ENCODE data around the gene ZNF536.
"Not testable (repeated sequence)": the region's sequence is repeated elsewhere in the genome, so short reads cannot be mapped to it uniquely, and the experiment has no call there.

The ZNF536 gene

DNA sequence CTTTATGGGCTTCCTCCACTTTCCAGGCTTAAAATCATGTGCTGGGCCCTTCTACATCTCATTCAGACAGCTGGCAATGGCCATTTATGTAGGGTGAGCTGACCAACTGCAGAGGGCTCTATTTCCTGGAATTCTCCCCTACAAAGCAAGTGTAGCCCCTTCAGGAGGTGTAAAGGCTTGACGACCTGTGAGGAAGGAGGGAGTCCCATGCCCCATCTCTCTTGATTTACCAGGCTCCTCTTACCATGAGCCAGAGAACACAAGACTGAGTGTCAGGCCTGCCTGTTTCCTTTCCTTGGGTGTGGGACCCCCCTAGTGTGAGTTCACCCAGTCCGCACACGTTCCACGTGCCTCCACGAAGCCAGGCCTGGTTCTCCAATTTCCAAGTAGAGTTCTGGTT lies 16.6 kb downstream of the ZNF536 start:
- no peak for DNase-seq (ENCODE audit: low read depth)

DNA sequence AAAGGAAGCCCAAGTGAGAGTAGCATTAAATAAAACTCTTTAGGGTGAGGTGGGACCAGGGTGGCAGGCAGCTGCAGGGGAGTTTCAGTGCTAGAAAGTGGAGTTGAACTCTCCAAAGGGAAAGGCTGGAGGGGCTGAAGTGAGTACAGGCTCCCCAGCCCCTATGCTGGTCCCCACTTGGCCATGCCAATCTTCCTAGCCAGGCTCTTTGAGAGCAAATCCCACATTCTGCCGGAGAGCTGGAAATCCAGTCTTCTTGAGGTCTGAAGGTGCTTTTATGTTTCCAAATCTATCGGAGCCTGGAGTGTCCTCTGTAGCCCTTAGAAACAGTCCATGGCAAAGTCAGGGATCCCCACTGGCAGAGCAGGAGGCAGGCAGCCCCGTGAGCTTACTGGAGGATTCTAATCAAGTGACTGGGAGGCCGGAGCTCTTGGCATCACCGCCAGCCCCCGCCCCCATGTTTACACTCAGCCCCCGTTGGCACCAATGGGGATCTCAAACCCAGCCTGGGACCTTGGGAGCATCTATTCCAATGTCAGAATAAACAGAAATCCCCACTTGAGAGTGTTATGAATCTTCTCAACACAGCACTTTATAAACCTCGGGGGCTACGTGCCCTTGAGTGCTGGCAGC lies 18.3 kb downstream of the ZNF536 start:
- DNase-seq (ENCODE audit: low read depth): no peak

DNA sequence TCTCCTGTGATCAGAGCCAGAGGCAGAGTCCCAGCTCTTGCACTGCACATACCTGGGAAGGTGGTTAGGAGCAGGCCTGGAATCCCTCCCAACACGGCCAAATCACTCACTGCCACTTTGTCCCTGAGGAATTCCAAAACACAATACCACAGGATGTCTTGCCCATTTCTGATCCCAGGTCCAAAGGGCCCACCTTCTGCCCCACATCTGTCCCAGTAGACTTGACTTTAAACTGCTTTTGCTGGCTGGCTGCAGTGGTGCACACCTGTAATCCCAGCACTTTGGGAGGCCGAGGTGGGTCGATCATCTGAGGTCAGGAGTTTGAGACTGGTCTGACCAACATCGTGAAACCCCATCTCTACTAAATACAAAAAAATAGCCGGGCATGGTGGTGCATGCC lies 18.9 kb downstream of the ZNF536 start:
- DNase-seq (ENCODE audit: low read depth): no peak

DNA sequence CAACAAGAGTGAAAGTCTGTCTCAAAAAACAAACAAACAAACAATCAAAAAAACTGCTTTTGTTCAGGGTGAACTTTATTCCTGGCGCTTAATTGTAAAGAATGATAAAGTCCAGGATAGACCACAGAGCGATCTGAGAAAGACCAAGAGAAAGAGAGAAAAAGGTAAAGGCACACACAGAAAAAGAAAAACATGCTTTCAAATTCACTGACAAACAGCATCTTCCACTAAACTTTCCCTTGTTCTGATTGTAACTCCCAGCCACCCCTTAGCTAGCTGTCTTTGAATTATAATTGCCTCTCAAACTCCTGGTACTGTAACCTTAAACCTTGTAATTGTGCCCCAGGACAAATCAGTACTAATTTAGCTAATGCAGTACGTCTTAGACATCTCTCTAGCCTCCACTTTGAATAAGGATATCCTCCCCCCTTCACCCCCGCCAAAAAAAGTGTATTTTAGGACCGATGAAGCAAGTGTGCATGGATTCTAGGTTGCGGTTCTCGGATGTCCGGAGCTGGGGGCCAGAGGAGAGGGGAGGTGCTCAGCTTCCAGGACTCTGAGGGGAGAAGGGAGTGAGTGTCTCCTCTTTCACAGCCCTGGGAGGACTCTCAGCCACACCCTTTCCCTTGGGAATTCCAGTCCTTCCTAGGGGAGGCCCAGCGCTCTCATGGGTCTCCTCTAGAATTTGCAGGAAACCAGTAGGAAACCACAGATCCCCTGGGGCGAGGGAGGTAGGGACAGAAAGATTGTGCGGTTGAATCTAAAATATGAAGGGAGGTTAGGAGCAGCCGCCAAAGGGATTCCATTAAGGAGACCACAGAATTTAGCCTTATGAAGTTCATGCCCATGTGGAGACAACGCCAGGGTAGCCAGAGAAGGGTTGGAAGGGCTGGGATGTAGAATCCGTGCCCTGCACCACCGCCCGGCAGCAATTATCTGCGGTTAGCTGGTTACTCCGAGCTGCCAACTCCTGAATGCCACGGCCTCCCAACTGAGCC lies 19.7 kb downstream of the ZNF536 start:
- no peak for DNase-seq (ENCODE audit: low read depth)

DNA sequence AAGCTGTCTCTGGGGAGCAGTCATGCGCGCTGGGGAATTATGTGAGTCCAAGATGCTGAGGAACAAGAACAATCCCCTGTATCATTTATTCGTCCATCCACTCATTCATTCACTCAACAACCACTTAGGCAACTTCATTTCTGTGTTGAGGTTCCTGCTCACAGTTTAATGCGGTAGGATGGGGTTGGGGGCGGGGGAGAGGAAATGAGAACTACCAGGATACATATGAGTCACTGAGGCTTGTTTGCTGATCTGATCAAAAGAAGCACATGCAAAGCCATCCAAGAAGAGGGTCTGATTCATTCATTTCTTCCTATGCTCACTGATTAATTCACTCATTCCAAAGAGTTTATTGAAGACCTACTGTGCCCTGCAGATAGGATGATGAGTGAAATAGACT lies 20.9 kb downstream of the ZNF536 start:
- DNase-seq (ENCODE audit: low read depth): no peak

DNA sequence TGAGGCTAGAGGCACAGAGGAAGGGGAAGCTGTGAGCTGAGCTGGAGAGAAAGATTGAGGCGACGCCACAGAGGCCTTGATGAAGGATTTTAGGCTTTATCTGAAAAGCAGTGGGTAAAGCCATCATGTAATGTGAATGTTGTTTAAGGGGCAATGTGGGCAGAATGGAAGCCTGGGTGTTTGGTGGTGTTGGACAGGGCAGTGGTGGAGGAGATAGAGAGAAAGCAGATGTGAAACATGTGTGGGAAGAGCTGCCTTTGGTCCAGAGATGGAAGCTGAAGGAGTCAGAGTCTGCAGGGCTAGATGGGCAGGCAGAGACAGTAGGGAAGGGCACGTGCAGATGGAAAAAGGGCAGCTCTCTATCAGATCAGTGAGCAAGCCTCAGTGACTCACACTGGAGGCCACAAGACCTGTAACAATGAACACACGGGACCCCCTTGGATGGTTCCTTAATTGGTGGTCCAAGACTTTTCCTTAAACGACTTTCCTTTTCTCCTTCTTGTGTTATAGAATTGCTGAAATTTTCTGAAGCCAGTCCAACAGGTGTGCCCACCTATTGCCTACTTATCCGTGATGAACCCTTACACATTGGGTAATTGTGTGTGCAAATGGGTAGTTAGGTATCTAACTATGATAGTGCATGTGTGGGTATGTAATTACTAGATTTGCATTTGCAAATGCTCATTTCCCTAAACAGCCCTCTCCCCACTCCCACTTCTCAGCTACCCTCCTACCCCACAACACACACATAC lies 21.7 kb downstream of the ZNF536 start:
- DNase-seq (ENCODE audit: low read depth): no peak

DNA sequence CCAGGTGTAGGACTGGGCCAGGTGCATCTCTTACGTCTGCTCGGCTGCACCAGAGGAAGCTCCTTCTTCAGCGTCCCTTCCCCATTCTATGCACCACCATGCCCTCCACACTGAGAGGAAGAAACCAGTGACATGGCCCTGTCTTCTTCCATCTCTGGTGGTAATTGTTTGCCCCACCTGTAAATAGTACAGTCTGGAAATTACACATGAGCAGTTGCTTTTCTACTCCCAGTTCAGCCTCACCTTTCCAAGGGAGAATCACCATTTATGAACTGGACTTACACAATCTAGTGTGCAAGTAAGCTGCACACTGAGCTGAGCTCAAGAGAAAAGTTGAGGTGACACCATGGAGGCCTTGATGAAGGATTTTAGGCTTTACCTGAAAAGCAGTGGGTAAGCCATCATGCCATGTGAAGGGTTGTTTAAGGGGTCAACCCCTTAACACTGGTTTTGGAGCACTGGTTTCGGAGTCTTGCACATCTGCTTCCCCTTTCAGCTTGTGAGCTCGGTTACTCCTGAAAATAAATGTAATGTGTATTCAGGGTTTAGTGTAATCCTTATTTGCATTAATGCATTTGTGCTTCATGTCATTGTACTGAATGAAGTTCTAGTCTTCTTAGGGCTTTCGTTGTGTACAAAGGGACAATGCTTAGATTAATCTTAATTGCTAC lies 22.4 kb downstream of the ZNF536 start:
- no peak for DNase-seq (ENCODE audit: low read depth)

DNA sequence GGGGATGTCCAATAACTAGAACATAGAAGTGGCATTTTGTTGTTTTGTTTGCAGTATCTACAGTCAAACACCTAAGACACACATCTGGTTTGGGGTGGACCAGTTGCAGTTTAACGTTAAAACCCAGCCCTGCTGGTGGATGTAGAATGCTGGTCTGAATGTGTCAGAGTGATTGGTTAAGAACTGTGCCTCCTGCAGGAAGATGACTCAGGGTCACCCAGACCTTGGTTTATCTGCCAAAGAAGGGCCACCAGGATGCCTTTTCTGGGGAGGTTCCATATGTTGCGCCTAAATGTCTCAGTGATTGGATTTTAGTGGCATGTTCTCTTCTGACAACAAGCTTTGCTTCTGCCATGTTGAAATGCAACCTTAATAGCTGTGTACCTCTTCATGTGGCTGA lies 23.1 kb downstream of the ZNF536 start:
- DNase-seq (ENCODE audit: low read depth): no peak

DNA sequence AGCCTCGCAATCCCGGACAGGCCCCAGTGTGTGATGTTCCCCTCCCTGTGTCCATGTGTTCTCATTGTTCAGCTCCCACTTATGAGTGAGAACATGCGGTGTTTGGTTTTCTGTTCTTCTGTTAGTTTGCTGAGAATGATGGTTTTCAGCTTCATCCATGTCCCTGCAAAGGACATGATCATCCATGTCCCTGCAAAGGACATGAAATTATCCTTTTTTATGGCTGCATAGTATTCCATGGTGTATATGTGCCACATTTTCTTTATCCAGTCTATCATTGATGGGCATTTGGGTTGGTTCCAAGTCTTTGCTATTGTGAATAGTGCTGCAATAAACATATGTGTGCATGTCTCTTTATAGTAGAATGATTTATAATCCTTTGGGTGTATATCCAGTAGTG lies 26.4 kb downstream of the ZNF536 start:
- DNase-seq (ENCODE audit: low read depth): not testable (repeated sequence)

DNA sequence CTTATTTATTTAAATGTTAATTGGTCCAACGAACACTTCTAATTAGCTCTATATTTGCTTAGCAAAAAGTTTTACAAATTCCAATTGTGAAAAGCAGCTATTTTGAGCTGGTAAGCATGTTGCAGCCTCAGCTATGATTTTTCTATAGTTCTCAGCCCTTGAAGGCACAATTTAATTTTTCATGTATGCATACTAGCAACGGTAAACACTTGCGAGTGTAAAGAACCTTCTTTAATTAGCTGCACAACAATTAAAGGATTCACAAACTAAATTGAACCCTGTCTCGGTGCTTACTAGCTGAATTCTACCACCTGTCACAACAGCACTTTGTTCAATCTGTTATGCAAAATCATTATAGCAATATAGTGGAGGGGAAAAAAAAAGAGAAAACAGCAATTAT lies 29.8 kb downstream of the ZNF536 start:
- DNase-seq (ENCODE audit: low read depth): no peak

DNA sequence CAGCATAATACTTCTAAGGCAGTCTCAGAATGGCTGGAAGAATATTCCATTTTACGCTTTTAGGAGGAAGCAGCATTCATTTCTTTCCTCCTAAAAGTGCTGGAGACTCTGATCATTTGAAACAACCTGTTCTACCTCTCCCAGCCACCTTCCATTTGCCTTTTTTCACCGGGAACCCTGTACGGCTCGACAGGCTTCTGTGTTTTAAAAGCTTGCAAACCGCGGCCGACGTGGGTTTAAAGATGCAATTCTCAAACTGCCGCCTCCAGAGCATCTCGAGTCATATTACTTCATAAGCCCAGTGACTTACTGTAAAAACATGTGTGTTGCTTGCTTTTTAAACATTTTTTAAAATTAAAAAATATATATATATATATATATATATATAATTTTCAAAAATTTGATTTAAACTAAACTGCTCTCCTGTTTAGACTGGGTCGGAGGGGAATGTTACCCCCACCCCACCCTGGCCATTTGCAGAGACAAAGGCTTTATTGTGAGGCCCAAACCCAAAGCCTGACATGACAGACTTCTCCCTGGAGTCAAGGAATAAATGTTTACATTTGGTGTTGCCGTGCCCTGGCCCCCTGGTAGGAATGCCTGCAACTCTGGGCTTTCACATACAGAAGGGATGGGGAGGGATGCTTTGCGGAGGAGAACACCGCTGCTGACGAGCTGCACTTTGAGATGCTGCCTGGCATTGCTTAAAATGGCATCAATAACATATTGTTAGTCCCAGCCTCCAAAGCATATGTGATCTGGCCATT lies 30.4 kb downstream of the ZNF536 start:
- DNase-seq (ENCODE audit: low read depth): no peak

DNA sequence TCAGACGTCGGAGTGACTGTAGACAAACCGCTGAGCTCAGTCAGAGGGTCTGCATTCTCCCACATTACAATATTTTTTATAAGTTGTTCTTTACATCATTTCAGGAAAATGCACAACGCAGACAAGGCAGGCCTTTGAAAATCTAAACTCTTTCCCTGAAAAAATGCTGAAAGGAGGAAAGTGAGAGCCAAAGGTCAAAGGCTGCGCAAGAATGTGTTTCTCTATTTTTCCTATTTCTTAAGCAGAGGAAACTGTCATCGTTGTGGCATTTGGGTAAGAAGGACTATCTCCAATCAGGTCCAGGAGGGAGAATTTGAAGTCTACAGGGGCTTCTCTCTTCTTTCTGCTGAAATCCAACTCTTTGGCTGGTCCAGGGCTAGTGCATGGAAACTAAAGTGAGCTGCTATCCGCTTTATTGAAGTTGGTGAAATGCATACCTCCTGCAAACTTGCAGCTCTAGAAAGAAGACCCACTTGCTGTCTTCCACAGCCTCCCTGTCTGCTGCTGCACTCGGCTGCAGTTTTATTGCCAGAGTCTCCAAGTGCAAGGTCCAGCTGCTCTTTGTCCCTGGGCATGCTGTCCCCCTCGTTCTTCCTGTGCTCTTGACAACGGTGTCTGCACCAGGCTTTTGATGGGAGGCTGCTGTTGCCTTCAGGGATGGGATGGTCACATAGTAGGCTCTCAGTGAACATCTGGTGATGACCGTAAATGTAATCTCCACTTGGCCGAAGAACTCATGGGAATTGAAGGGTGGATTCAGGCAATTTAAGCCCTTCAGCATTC lies 31.2 kb downstream of the ZNF536 start:
- DNase-seq (ENCODE audit: low read depth): no peak

DNA sequence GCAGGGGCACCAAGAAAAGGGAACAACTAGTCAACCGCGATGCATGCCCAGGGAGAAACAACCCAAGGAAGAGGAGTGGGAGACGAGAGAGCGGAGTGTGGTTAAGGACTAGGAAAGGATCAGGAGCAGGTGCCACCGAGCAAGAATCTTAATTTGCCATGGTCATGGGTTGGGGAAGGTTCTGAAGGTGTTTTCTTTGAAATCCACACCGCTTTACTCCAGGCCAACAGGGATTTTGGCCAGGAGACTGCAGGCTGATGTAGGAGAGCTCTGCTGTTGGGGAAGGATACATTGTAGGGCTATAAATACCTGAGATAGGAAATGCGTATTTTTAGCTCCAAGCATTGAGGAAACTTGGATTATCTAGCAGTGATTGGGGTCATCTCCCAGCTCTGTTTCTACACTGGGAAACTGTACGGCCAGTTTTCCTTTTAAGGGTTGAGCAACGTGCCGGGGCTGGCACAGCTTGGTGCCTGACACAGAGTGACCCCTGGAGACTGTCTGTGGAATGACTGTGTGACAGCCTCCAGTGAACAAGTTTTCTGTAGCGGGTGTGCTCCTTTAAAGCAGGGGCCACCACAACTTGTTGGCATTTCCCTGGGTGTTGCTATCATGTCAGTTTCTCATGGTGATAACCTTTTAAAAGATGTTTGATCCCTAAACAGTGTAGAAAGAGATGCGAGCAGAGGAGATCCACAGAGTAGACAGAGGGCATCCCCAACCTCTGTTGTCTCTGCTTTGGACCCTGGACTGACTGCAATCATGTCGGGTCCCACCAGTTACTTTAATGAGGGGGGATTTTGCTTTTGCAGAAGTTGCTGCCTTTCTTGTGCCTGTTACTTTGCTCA lies 34.3 kb downstream of the ZNF536 start:
- no peak for DNase-seq (ENCODE audit: low read depth)

DNA sequence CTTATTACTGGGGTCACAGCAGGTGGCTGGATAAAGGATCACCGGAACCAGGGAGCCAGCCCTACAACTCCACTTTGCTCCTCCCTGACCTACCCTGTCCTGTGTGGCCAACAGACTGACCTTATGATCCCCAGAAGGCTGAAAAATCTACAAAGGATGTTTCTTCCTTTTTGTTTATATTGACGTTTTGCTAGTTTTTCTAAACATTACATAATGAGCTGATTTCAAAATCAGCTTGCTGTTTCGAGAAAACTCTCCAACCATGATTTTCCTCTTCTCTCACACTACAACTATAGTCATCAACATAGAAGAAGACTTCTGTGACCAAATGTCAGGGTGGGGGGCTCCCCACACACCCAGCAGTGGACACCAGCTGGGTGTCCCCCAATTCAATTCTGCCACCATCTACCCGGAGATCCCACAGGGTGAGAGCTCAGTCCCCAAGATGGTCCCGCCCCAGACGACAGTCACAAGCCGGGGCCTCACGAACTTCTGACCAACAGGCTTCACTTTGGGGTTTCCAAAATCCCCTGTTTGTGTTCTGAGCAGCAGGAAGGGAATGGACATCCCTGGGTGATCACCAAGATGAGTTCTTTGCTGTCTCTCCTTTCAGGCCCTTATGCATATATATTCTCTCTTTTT lies 35.0 kb downstream of the ZNF536 start:
- DNase-seq (ENCODE audit: low read depth): no peak

DNA sequence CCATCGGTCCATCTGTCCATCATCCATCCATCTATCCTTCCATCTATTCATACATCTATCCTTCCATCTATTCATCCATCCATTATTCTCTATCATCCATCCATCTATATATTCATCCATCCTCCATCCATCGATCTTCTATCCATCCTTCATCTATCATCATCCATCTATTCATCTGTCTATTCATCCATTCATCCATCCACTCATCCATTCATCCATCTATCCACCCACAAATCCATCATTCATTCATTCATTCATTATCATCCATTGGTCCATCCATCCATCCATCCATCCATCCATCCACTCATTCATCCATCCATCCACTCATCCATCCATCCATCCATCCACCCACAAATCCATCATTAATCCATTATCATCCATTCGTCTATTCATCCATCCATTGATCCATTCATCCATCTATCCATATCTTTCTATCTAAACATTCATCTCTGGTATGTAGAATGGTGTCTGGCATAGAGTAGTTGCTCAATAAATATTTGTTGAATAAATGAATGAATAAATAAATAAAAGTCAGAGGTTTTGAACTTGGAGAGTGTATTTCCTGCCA lies 36.6 kb downstream of the ZNF536 start:
- DNase-seq (ENCODE audit: low read depth): no peak

DNA sequence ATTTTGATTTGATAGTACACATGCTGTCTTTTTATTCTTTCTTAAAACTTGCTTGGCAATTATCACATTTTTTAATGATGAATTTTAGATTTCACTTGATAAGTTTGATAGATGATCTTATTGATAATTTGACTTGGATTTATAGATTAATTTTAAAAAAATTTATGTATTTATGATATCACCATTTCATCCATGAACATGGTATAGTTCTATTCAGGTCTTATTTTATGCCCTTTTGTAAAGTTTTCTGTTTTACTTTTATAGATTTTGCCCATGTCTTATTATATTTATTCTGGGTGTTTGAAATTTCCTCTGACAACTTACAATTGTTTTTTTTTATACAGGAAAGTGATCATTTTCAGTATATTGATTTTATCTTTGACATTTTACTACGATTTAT lies 39.5 kb downstream of the ZNF536 start:
- DNase-seq (ENCODE audit: low read depth): no peak

DNA sequence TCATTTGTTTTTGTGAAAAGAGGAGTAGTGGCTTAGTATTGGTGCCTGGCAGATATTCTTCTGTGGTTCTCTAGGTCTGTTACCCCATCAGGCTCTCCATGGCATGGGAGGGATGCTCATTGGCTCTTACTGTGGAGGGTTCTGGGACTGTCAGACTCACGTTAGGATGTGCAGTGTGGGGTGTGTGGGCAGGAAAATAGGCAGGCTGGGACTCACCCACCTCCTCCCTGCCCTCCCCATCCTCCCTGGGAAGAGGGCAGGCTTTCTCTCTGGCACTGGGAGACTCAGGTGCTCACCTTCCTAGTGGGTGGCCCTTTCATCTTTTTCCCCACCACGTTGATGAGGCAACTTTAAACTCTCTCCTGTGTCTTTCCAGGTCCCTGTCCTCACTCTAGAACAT lies 44.2 kb downstream of the ZNF536 start:
- DNase-seq (ENCODE audit: low read depth): no peak

DNA sequence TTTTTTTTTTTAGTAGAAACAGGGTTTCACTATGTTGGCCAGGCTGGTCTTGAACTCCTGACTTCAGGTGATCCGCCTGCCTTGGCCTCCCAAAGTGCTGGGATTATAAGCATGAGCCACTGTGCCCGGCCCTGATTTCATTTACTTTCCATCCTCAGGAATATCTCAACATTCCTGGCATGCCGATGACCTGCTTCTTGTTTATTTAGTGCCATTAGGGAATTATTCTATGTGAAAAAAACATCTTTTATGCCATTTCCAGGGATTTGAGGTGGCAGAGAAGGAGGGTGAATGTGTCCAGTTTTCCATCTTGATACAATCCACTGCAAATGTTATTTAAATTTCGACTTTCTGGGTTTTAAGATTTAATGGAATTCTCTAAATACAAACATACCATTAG lies 45.0 kb downstream of the ZNF536 start:
- not testable (repeated sequence) for DNase-seq (ENCODE audit: low read depth)

All from stimulated activated CD8-positive, alpha-beta memory T cell treated with anti-CD3 and anti-CD28 coated beads, Interleukin-15, amount 100 ng/mL, for 24 hours (primary cell).